Measurements from ENCODE around the gene OSBPL6. TPM values are rescaled to one million over a fixed set of nuclear protein-coding genes. Genes with fewer than 3 reads are reported as not detected.

Gene OSBPL6
- total RNA-seq, 2 experiments from 2014 or later: 2.5 to 3.3 TPM

- Mint-ChIP-seq H3K4me1 (no peaks in the 10 kb centered on the region), H3K9me3 (ENCODE audit: low read depth) (no peaks in the 10 kb centered on the region), H3K27me3 (peaks cover 12% of the 10 kb centered on the region), H3K27ac (no peak overlapping the region), H3K4me3 (no peak overlapping the region), H3K36me3 (ENCODE audit: low read depth) (no peaks in the 10 kb centered on the region)
- ATAC-seq (no peak), DNase-seq (no peak)
- intact Hi-C loops (cut with DNase I, micrococcal nuclease): no loop called here
- ChIA-PET CTCF (no interaction called here), POLR2A (no interaction called here)
These were observed 98.3 kb downstream of the OSBPL6 start for GRCh38 chr2:178292586-178292985.

- DNase-seq: no peak
- no peak for ATAC-seq
- ChIA-PET POLR2A (no interaction called here), CTCF (interaction anchor here (2.0 kb wide), 1 partner anchor 10 kb away, joined by 8 read pairs; no protein-coding TSS in a partner anchor)
- H3K9me3 Mint-ChIP-seq (ENCODE audit: low read depth): no peaks in the 10 kb centered on the region
- intact Hi-C loops (cut with DNase I, micrococcal nuclease): no loop called here
- no peaks in the 10 kb centered on the region for H3K36me3 Mint-ChIP-seq (ENCODE audit: low read depth)
- peaks cover 13% of the 10 kb centered on the region for H3K27me3 Mint-ChIP-seq
- H3K4me3 Mint-ChIP-seq: no peak overlapping the region
- peaks cover 2% of the 10 kb centered on the region for H3K4me1 Mint-ChIP-seq
- no peak overlapping the region for H3K27ac Mint-ChIP-seq
These were observed 100.8 kb downstream of the OSBPL6 start for GRCh38 chr2:178295115-178295514.

- intact Hi-C loops (cut with DNase I, micrococcal nuclease): no loop called here
These were observed 101.6 kb downstream of the OSBPL6 start for GRCh38 chr2:178295906-178296305.

GRCh38 chr2:178296394-178297090 lies 102.2 kb downstream of the OSBPL6 start:
- H3K4me1 Mint-ChIP-seq: peaks cover 2% of the 10 kb centered on the region
- ChIA-PET POLR2A (interaction anchor here (0.7 kb wide), 1 partner anchor 8 kb away, joined by 5 read pairs; no protein-coding TSS in a partner anchor), CTCF (interaction anchor here (1.0 kb wide), 1 partner anchor 352 kb away, joined by 3 read pairs; no protein-coding TSS in a partner anchor)
- no peak overlapping the region for H3K4me3 Mint-ChIP-seq
- DNase-seq: no peak
- intact Hi-C loops (cut with DNase I, micrococcal nuclease): no loop called here
- H3K36me3 Mint-ChIP-seq (ENCODE audit: low read depth): no peaks in the 10 kb centered on the region
- no peak for ATAC-seq
- no peak overlapping the region for H3K27ac Mint-ChIP-seq
- H3K9me3 Mint-ChIP-seq (ENCODE audit: low read depth): no peaks in the 10 kb centered on the region
- H3K27me3 Mint-ChIP-seq: peaks cover 12% of the 10 kb centered on the region

More at GRCh38 chr2:178295906-178296305, 101.6 kb downstream of the OSBPL6 start:
- Mint-ChIP-seq H3K36me3 (ENCODE audit: low read depth) (no peaks in the 10 kb centered on the region), H3K27ac (no peak overlapping the region), H3K27me3 (peaks cover 15% of the 10 kb centered on the region), H3K4me3 (no peak overlapping the region), H3K9me3 (ENCODE audit: low read depth) (no peaks in the 10 kb centered on the region), H3K4me1 (peaks cover 2% of the 10 kb centered on the region)
- CTCF ChIA-PET: interaction anchor here (1.0 to 2.0 kb wide), 2 partner anchors 11 to 352 kb away, joined by 3 to 8 read pairs; no protein-coding TSS in a partner anchor
- no peak for ATAC-seq
- POLR2A ChIA-PET: interaction anchor here (0.7 kb wide), 1 partner anchor 8 kb away, joined by 5 read pairs; no protein-coding TSS in a partner anchor
- DNase-seq: no peak

- ChIA-PET POLR2A (no interaction called here), CTCF (interaction anchor here (0.7 kb wide), 1 partner anchor 117 kb away, joined by 3 read pairs; no protein-coding TSS in a partner anchor)
- Mint-ChIP-seq H3K4me1 (peaks cover 2% of the 10 kb centered on the region), H3K4me3 (no peak overlapping the region), H3K36me3 (ENCODE audit: low read depth) (no peaks in the 10 kb centered on the region), H3K27me3 (peaks cover 13% of the 10 kb centered on the region), H3K9me3 (ENCODE audit: low read depth) (no peaks in the 10 kb centered on the region), H3K27ac (no peak overlapping the region)
- DNase-seq (no peak), ATAC-seq (no peak)
- intact Hi-C loops (cut with DNase I, micrococcal nuclease): no loop called here
These were observed 102.7 kb downstream of the OSBPL6 start for GRCh38 chr2:178297091-178297411.

GRCh38 chr2:178298785-178299212 lies 104.5 kb downstream of the OSBPL6 start:
- peaks cover 2% of the 10 kb centered on the region for H3K4me1 Mint-ChIP-seq
- H3K27ac Mint-ChIP-seq: no peak overlapping the region
- ChIA-PET POLR2A (no interaction called here), CTCF (no interaction called here)
- H3K36me3 Mint-ChIP-seq (ENCODE audit: low read depth): no peaks in the 10 kb centered on the region
- no peaks in the 10 kb centered on the region for H3K9me3 Mint-ChIP-seq (ENCODE audit: low read depth)
- DNase-seq (no peak), ATAC-seq (no peak)
- no peak overlapping the region for H3K4me3 Mint-ChIP-seq
- intact Hi-C loops (cut with DNase I, micrococcal nuclease): no loop called here
- peaks cover 9% of the 10 kb centered on the region for H3K27me3 Mint-ChIP-seq

GRCh38 chr2:178301649-178302238 lies 107.4 kb downstream of the OSBPL6 start:
- intact Hi-C loops (cut with DNase I, micrococcal nuclease): no loop called here
- no peak for ATAC-seq
- no peak overlapping the region for H3K4me3 Mint-ChIP-seq
- no peak for DNase-seq
- no peaks in the 10 kb centered on the region for H3K36me3 Mint-ChIP-seq (ENCODE audit: low read depth)
- ChIA-PET POLR2A (no interaction called here), CTCF (no interaction called here)
- H3K27me3 Mint-ChIP-seq: peaks cover 7% of the 10 kb centered on the region
- no peaks in the 10 kb centered on the region for H3K9me3 Mint-ChIP-seq (ENCODE audit: low read depth)
- peaks cover 2% of the 10 kb centered on the region for H3K4me1 Mint-ChIP-seq
- no peak overlapping the region for H3K27ac Mint-ChIP-seq

GRCh38 chr2:178304333-178304732 lies 110.0 kb downstream of the OSBPL6 start:
- ChIA-PET POLR2A (no interaction called here), CTCF (interaction anchor here (2.7 kb wide), 2 partner anchors 110 to 115 kb away, joined by 9 to 10 read pairs; no protein-coding TSS in a partner anchor)
- no peaks in the 10 kb centered on the region for H3K4me1 Mint-ChIP-seq
- H3K27me3 Mint-ChIP-seq: peaks cover 12% of the 10 kb centered on the region
- ATAC-seq: no peak
- H3K4me3 Mint-ChIP-seq: no peak overlapping the region
- no peaks in the 10 kb centered on the region for H3K9me3 Mint-ChIP-seq (ENCODE audit: low read depth)
- DNase-seq: no peak
- intact Hi-C loops (cut with DNase I, micrococcal nuclease): loop anchor here in 1 of 2 experiments (1.0 kb wide), 1 partner anchor 103 kb away; no protein-coding TSS in a partner anchor
- H3K36me3 Mint-ChIP-seq (ENCODE audit: low read depth): no peaks in the 10 kb centered on the region
- H3K27ac Mint-ChIP-seq: no peak overlapping the region

- Mint-ChIP-seq H3K9me3 (ENCODE audit: low read depth) (no peaks in the 10 kb centered on the region), H3K27ac (no peak overlapping the region), H3K4me1 (no peaks in the 10 kb centered on the region), H3K27me3 (peaks cover 12% of the 10 kb centered on the region), H3K36me3 (ENCODE audit: low read depth) (no peaks in the 10 kb centered on the region), H3K4me3 (no peak overlapping the region)
- intact Hi-C loops (cut with DNase I, micrococcal nuclease): loop anchor here (1.0 to 2.0 kb wide), 2 partner anchors 108 kb away; no protein-coding TSS in a partner anchor
- peak; percentile 77 for ATAC-seq
- peak; percentile 59 for DNase-seq
- CTCF ChIA-PET: interaction anchor here (0.7 to 2.7 kb wide), 4 partner anchors 39 to 394 kb away, joined by 3 to 10 read pairs (median 6); no protein-coding TSS in a partner anchor
- POLR2A ChIA-PET: no interaction called here
These were observed 112.2 kb downstream of the OSBPL6 start for GRCh38 chr2:178306352-178307073.

- Mint-ChIP-seq H3K4me1 (no peaks in the 10 kb centered on the region), H3K36me3 (ENCODE audit: low read depth) (no peaks in the 10 kb centered on the region), H3K27ac (no peak overlapping the region), H3K4me3 (no peak overlapping the region), H3K27me3 (peaks cover 13% of the 10 kb centered on the region), H3K9me3 (ENCODE audit: low read depth) (no peaks in the 10 kb centered on the region)
- ChIA-PET POLR2A (no interaction called here), CTCF (no interaction called here)
- ATAC-seq: no peak
- DNase-seq: no peak
- intact Hi-C loops (cut with DNase I, micrococcal nuclease): loop anchor here in 1 of 2 experiments (2.0 kb wide), 1 partner anchor 107 kb away; no protein-coding TSS in a partner anchor
These were observed 113.3 kb downstream of the OSBPL6 start for GRCh38 chr2:178307650-178308049.

GRCh38 chr2:178309541-178309940 lies 115.2 kb downstream of the OSBPL6 start:
- intact Hi-C loops (cut with DNase I, micrococcal nuclease): no loop called here
- ChIA-PET POLR2A (no interaction called here), CTCF (interaction anchor here (0.6 to 1.1 kb wide), 3 partner anchors 10 to 104 kb away, joined by 3 read pairs; no protein-coding TSS in a partner anchor)
- H3K9me3 Mint-ChIP-seq (ENCODE audit: low read depth): no peaks in the 10 kb centered on the region
- H3K27ac Mint-ChIP-seq: no peak overlapping the region
- peaks cover 13% of the 10 kb centered on the region for H3K27me3 Mint-ChIP-seq
- ATAC-seq: no peak
- no peak for DNase-seq
- no peaks in the 10 kb centered on the region for H3K36me3 Mint-ChIP-seq (ENCODE audit: low read depth)
- no peaks in the 10 kb centered on the region for H3K4me1 Mint-ChIP-seq
- no peak overlapping the region for H3K4me3 Mint-ChIP-seq
